IMR-90 (cell line): Measurements from ENCODE around the gene GPAT3.
A peak's percentile ranks its signal among the peaks of the same experiment; 100 is the strongest.

Experiments
- CEBPB ChIP-seq: IDR thresholded peaks from 2 replicates; pipeline ENCODE4 v1.6.1; 2012; ENCODE audit warnings: low read depth, low read length, improper control_type of control experiment
- CHD1 ChIP-seq: IDR thresholded peaks from 2 replicates; pipeline ENCODE4 v1.6.1; 2012; ENCODE audit warnings: low read depth, low read length, improper control_type of control experiment
- CTCF ChIP-seq: conservative IDR thresholded peaks from 2 replicates; pipeline ENCODE4 v1.5.1; 2012; ENCODE audit warnings: mild to moderate bottlenecking, low read depth, low read length, improper control_type of control experiment
- ELK1 ChIP-seq: fragments of 150-350 bp; IDR thresholded peaks from 2 replicates; pipeline ENCODE4 v1.6.1; 2016; ENCODE audit warnings: low read depth, mild to moderate bottlenecking, low read length, moderate library complexity, borderline replicate concordance
- MAFK ChIP-seq: IDR thresholded peaks from 2 replicates; pipeline ENCODE4 v1.6.1; 2012; ENCODE audit warnings: low read depth, low read length, improper control_type of control experiment
- MAZ ChIP-seq: IDR thresholded peaks from 2 replicates; pipeline ENCODE4 v1.6.1; 2012; ENCODE audit warnings: low read depth, mild to moderate bottlenecking, low read length, improper control_type of control experiment, moderate library complexity, borderline replicate concordance
- POLR2A ChIP-seq: IDR thresholded peaks from 2 replicates; pipeline ENCODE4 v1.6.1; 2012; ENCODE audit warnings: mild to moderate bottlenecking, low read depth, low read length
- SMC3 ChIP-seq: fragments of 150-350 bp; IDR thresholded peaks from 2 replicates; pipeline ENCODE4 v1.6.1; 2016; ENCODE audit warnings: low read depth, mild to moderate bottlenecking, antibody characterized with exemption, low read length, moderate library complexity
- USF2 ChIP-seq: fragments of 150-350 bp; IDR thresholded peaks from 2 replicates; pipeline ENCODE4 v1.6.1; 2017; ENCODE audit warnings: mild to moderate bottlenecking, antibody characterized with exemption, low read length, low read depth

GRCh38 chr4:83639849-83640493 is 104.1 kb downstream of the GPAT3 start:
- TF ChIP-seq POLR2A (peak; percentile 44; the same call in 1 of the 2 replicates), CTCF (peak; percentile 90), MAFK (0 out of 2 replicates have a peak, but pooled peaks have one; percentile 19), ELK1 (no peak), USF2 (no peak), SMC3 (peak; percentile 96), CEBPB (peak; percentile 84), MAZ (no peak), CHD1 (no peak)
